Panc1 (cell line): ENCODE data around the gene CLTC. TPM values are rescaled to one million over a fixed set of nuclear protein-coding genes. Genes with fewer than 3 reads are reported as not detected.

Experiments used
- ATAC-seq: fragments of 200-7000 bp; cut with Tn5 transposase; 2 replicates; pipeline ENCODE4 v1.9.1; 2020; ENCODE audit warnings: mild to moderate bottlenecking, moderate library complexity
- BruUV-seq: library from RNA; stranded (reverse); fragments of 400-500 nt; replicated peaks from 2 replicates; lab custom pipeline; 2021; lab: Mats Ljungman, UMichigan
- CTCF ChIA-PET: fragments of 300-600 bp; sonication (Branson Sonifier 250); formaldehyde crosslinking; loops from one replicate; lab custom pipeline; 2022; ENCODE audit warnings: antibody characterized with exemption; lab: Charles Lee
- POLR2A ChIA-PET: fragments of 300-600 bp; sonication (Branson Sonifier 250); formaldehyde crosslinking; loops from one replicate; lab custom pipeline; 2022; ENCODE audit warnings: antibody characterized with exemption; lab: Charles Lee
- DNase-seq: peaks from one replicate; pipeline ENCODE4 v3.0.0-alpha.2; 2010; ENCODE audit warnings: low read depth, low spot score
- H3K27ac ChIP-seq: 2 replicates; pipeline ENCODE4 v1.5.1; 2011; ENCODE audit warnings: mild to moderate bottlenecking, low read length, inconsistent platforms
- H3K27me3 ChIP-seq: fragments of 200-500 bp; sonication (Bioruptor generic); 2 replicates; pipeline ENCODE4 v1.6.0; 2014; ENCODE audit warnings: low read length, inconsistent platforms; ENCODE audit not compliant: control insufficient read depth, insufficient read depth
- H3K36me3 ChIP-seq: fragments of 200-500 bp; sonication (Bioruptor generic); 2 replicates; pipeline ENCODE4 v1.5.1; 2014; ENCODE audit warnings: inconsistent platforms, mild to moderate bottlenecking, low read length, moderate library complexity; ENCODE audit not compliant: control insufficient read depth, insufficient read depth
- H3K4me1 ChIP-seq: 2 replicates; pipeline ENCODE4 v1.5.1; 2011; ENCODE audit warnings: inconsistent platforms, mild to moderate bottlenecking, low read length, moderate library complexity; ENCODE audit not compliant: control insufficient read depth, insufficient read depth
- H3K4me3 ChIP-seq, 2 experiments: 2 replicates each; pipeline ENCODE4 v1.5.1; 2011 to 2012; ENCODE audit warnings: low read depth in 2 of 2, low read length in 2 of 2, mild to moderate bottlenecking in 2 of 2, inconsistent platforms in 1 of 2, moderate library complexity in 1 of 2
- H3K9me3 ChIP-seq: fragments of 200-500 bp; sonication (Bioruptor generic); 2 replicates; pipeline ENCODE4 v1.5.1; 2014; ENCODE audit warnings: low read depth, mild to moderate bottlenecking, inconsistent platforms, low read length, moderate library complexity; ENCODE audit not compliant: control insufficient read depth, insufficient read depth
- CTCF ChIP-seq: fragments of 450-650 bp; IDR thresholded peaks from 2 replicates; pipeline ENCODE4 v1.5.1; 2017; ENCODE audit warnings: mild to moderate bottlenecking
- POLR2AphosphoS5 ChIP-seq: IDR thresholded peaks from 2 replicates; pipeline ENCODE4 v1.6.1; 2012; ENCODE audit warnings: mild to moderate bottlenecking, low read depth, low read length, moderate library complexity
- REST ChIP-seq, 2 experiments: IDR thresholded peaks; 2 replicates each; pipeline ENCODE4 v1.6.1; 2011 to 2012; ENCODE audit warnings: low read depth in 2 of 2, control low read depth in 1 of 2, low read length in 1 of 2, mild to moderate bottlenecking in 1 of 2, moderate library complexity in 1 of 2; ENCODE audit not compliant: insufficient read depth in 1 of 2
- SIN3A ChIP-seq: IDR thresholded peaks from 2 replicates; pipeline ENCODE4 v1.6.1; 2012; ENCODE audit warnings: low read depth, mild to moderate bottlenecking, low read length, moderate library complexity, borderline replicate concordance; ENCODE audit not compliant: insufficient read depth
- TCF7L2 ChIP-seq: IDR thresholded peaks from 2 replicates; pipeline ENCODE4 v1.6.1; 2011; ENCODE audit warnings: mild to moderate bottlenecking, low read depth, low read length, inconsistent platforms
- in situ Hi-C: cut with HindIII; loops from 2 replicates; pipeline ENCODE4 v1.10.0; 2016; ENCODE audit warnings: low sequenced_read_pairs, low pct_unique_long_range_greater_than_20kb
- intact Hi-C: fragments of 100-400 bp; cut with micrococcal nuclease; formaldehyde crosslinking; loops from one replicate; pipeline ENCODE4 v1.10.0; 2022; ENCODE audit not compliant: unreplicated experiment
- total RNA-seq: library from RNA; stranded (reverse); gene quantifications from one replicate; pipeline ENCODE4 v1.2.1, GENCODE V29; 2021; ENCODE audit not compliant: unreplicated experiment

CLTC gene
- total RNA-seq, 1 experiment from 2014 or later: 221 TPM

GRCh38 chr17:59675231-59675630 lies 55.5 kb downstream of the CLTC start:
- Histone ChIP-seq H3K4me1 (no peaks in the 10 kb centered on the region), H3K27ac (no peak overlapping the region), H3K9me3 (no peaks in the 10 kb centered on the region), H3K36me3 (peaks cover 70% of the 10 kb centered on the region), H3K4me3 (no peak overlapping the region), H3K27me3 (no peaks in the 10 kb centered on the region)
- in situ Hi-C loops (no loop called here), intact Hi-C loops (no loop called here)
- ChIA-PET POLR2A (no interaction called here), CTCF (no interaction called here)
- ATAC-seq (no peak), DNase-seq (no peak)
- no peak for TF ChIP-seq TCF7L2
- no peak for TF ChIP-seq REST (IDR thresholded peaks at IDR 0.05; ENCODE audit: insufficient read depth in 1 of 2, low read depth in 2 of 2, low read length in 1 of 2)
- TF ChIP-seq SIN3A: no peak
- no peak for TF ChIP-seq CTCF
- TF ChIP-seq POLR2AphosphoS5: no peak
- BruUV-seq: no TSS peak

- TF ChIP-seq REST (IDR thresholded peaks at IDR 0.05; ENCODE audit: insufficient read depth in 1 of 2, low read depth in 2 of 2, low read length in 1 of 2) (no peak), CTCF (no peak)
- ChIA-PET POLR2A (no interaction called here), CTCF (no interaction called here)
- no peak for ATAC-seq
- no peak overlapping the region for H3K27ac ChIP-seq
- H3K4me3 ChIP-seq: no peak overlapping the region
- no peaks in the 10 kb centered on the region for H3K9me3 ChIP-seq
- H3K27me3 ChIP-seq: no peaks in the 10 kb centered on the region
- in situ Hi-C loops (no loop called here), intact Hi-C loops (no loop called here)
- no peaks in the 10 kb centered on the region for H3K4me1 ChIP-seq
- H3K36me3 ChIP-seq: peaks cover 84% of the 10 kb centered on the region
- BruUV-seq: no TSS peak
- DNase-seq: no peak
Measured at GRCh38 chr17:59676716-59677115, 57.0 kb downstream of the CLTC start.
